22Rv1 (cell line): ENCODE measurements around the gene CDHR5.

Experiments
- ZFX ChIP-seq: fragments of 450-650 bp; IDR thresholded peaks from 2 replicates; pipeline ENCODE4 v1.6.1; 2017; ENCODE audit warnings: antibody characterized with exemption, borderline replicate concordance
- TF ChIP-seq, protein P1 (sequence below): fragments of 450-650 bp; IDR thresholded peaks from 2 replicates; pipeline ENCODE4 v1.5.1; 2017; ENCODE audit warnings: mild to moderate bottlenecking

DNA sequence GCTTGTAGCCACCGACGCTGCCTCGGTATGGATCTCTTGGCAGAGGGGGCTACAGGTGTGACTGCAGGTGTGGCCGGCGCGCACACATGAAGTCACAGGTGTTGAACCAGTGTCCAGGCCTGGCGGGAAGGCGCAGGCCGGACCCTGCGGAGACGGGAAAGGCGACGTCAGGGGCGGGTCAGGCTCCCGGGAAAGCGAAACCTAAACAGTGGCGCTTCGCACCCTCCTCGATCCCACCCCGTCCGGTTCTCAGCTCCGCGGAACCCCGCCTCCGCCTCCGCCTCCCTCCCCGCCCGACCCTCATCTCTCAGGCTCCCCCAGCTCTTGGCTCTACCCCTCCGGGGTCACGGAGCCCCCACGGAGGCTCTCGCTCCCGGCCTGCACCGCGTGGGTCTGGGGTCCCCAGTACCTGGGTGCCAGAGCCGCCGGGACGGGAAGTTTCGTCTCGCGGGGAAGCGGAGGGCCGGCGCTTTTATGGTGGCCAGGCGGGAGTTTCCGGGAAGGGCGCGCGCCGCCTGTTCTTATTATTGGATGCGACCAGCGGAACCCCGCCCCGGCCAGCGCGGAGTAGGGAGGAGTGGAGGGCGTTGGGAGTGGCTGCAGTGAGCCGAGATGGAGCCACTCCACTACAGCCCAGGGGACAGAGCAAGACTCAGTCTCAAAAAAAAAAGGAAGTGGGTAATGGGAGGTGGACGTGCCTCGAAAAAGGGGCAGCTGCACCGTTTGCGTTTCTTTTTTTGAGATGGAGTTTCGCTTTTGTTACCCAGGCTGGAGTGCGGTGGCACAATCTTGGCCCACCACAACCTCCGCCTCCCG lies 9.0 kb downstream of the CDHR5 start, which contains the start of gene IRF7:
- TF ChIP-seq, protein P1, sequence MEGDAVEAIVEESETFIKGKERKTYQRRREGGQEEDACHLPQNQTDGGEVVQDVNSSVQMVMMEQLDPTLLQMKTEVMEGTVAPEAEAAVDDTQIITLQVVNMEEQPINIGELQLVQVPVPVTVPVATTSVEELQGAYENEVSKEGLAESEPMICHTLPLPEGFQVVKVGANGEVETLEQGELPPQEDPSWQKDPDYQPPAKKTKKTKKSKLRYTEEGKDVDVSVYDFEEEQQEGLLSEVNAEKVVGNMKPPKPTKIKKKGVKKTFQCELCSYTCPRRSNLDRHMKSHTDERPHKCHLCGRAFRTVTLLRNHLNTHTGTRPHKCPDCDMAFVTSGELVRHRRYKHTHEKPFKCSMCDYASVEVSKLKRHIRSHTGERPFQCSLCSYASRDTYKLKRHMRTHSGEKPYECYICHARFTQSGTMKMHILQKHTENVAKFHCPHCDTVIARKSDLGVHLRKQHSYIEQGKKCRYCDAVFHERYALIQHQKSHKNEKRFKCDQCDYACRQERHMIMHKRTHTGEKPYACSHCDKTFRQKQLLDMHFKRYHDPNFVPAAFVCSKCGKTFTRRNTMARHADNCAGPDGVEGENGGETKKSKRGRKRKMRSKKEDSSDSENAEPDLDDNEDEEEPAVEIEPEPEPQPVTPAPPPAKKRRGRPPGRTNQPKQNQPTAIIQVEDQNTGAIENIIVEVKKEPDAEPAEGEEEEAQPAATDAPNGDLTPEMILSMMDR, result no peak
- TF ChIP-seq ZFX, result no peak
